Measurements from ENCODE around the gene SYNGR4.

- TF ChIP-seq EZH2 (IDR thresholded peaks at IDR 0.05) = no peak
- no peak for TF ChIP-seq CTCF (IDR thresholded peaks at IDR 0.05)
Measured at GRCh38 chr19:48421548-48421947, 57.4 kb downstream of the SYNGR4 start.

Measured in neural progenitor cell (in vitro differentiated cells).